Articular chondrocyte of knee joint (primary cell): Measurements from ENCODE around the gene ROPN1L. TPM values are rescaled to one million over a fixed set of nuclear protein-coding genes. Genes with fewer than 3 reads are reported as not detected.

Experiments used
- small RNA-seq: library from RNA; depleted of rRNA; stranded (forward); fragments of <200 nt; gene quantifications from one replicate; pipeline ENCODE3, GENCODE V24; 2012
- total RNA-seq: library from RNA; depleted of rRNA; stranded (reverse); fragments of >200 nt; gene quantifications from 2 replicates; pipeline ENCODE4 v1.2.3, GENCODE V29; 2012

Gene ROPN1L
- total RNA-seq: 0.26 and 0.32 TPM in 2 replicates

GRCh38 chr5:10441083-10441991 is at the start of gene ROPN1L:
Gene ROPN1L, plus strand, starts transcription at chr5:10441879. Its CDS starts 289 bp downstream, at chr5:10442168.

Small RNA genes lying within 50 kb of the gene (small RNA-seq; reads per million reads assigned to genes)
- gene MIR6131: not detected

Other genes with a start within 250 kb of the ROPN1L start
- 18.9 and 24.8 TPM in 2 replicates for gene ATPSCKMT, start 192.0 kb upstream of the ROPN1L start, total RNA-seq
- gene CCT5, start 191.6 kb upstream of the ROPN1L start, total RNA-seq: 182 and 191 TPM in 2 replicates
- gene CMBL, start 134.0 kb upstream of the ROPN1L start, total RNA-seq: 14.2 and 14.4 TPM in 2 replicates
- 54.3 and 54.9 TPM in 2 replicates for gene MARCHF6, start 88.2 kb upstream of the ROPN1L start, total RNA-seq
- 2.2 and 4.4 TPM in 2 replicates for gene ANKRD33B, start 122.2 kb downstream of the ROPN1L start, total RNA-seq